HG03066 (cell line): ENCODE results near the gene ZNF225.
"Not testable (repeated sequence)": the region's sequence is repeated elsewhere in the genome, so short reads cannot be mapped to it uniquely, and the experiment has no call there.

Experiments
- ATAC-seq: cut with Tn5 transposase; IDR thresholded peaks from one replicate; pipeline ENCODE4 v1.9.1; 2021; ENCODE audit warnings: low read depth; ENCODE audit not compliant: unreplicated experiment

The ZNF225 gene

GRCh38 chr19:44113138-44113783 is at the start of gene ZNF225:
Gene ZNF225, plus strand, starts transcription at chr19:44113399. Its CDS starts 2,429 bp downstream, at chr19:44115828.
- ATAC-seq, result peak; percentile 96

- no peak for ATAC-seq
Measured at GRCh38 chr19:44066305-44066704, 46.9 kb upstream of the ZNF225 start.

GRCh38 chr19:44069415-44069814 is 43.8 kb upstream of the ZNF225 start:
- ATAC-seq, result no peak

- ATAC-seq, result peak; percentile 97
Measured at GRCh38 chr19:44071824-44072542, 41.2 kb upstream of the ZNF225 start, which contains the start of gene ZNF284. Gene ZNF284, plus strand, starts transcription at chr19:44072159. Its CDS starts 4,231 bp downstream, at chr19:44076390.

- ATAC-seq, result no peak
Measured at GRCh38 chr19:44072543-44073401, 40.4 kb upstream of the ZNF225 start.

GRCh38 chr19:44076325-44076724 is 36.9 kb upstream of the ZNF225 start:
- ATAC-seq, result no peak

GRCh38 chr19:44092108-44092507 is 21.1 kb upstream of the ZNF225 start:
- ATAC-seq, result no peak

- peak; percentile 93 for ATAC-seq
Measured at GRCh38 chr19:44093931-44094765, 19.1 kb upstream of the ZNF225 start, which contains the start of gene ZNF224. Gene ZNF224, plus strand, starts transcription at chr19:44094361. Its CDS starts 3,513 bp downstream, at chr19:44097874.

- ATAC-seq, result no peak
Measured at GRCh38 chr19:44107751-44108150, 5.4 kb upstream of the ZNF225 start.

GRCh38 chr19:44109458-44109857 is 3.7 kb upstream of the ZNF225 start:
- no peak for ATAC-seq

- ATAC-seq, result no peak
Measured at GRCh38 chr19:44111910-44112463, 1.2 kb upstream of the ZNF225 start.

- no peak for ATAC-seq
Measured at GRCh38 chr19:44112802-44113137, 429 bp upstream of the ZNF225 start.

GRCh38 chr19:44113784-44114390 is 688 bp downstream of the ZNF225 start:
- ATAC-seq, result no peak

GRCh38 chr19:44121162-44121561 is 8.0 kb downstream of the ZNF225 start:
- ATAC-seq, result not testable (repeated sequence)

- ATAC-seq, result no peak
Measured at GRCh38 chr19:44131955-44132354, 18.8 kb downstream of the ZNF225 start.

- peak; percentile 89 for ATAC-seq
Measured at GRCh38 chr19:44141191-44142058, 28.2 kb downstream of the ZNF225 start, which contains the start of gene ZNF234. Gene ZNF234, plus strand, starts transcription at chr19:44141554. Its CDS starts 3,079 bp downstream, at chr19:44144633.

GRCh38 chr19:44142059-44142433 is 28.8 kb downstream of the ZNF225 start:
- no peak for ATAC-seq

GRCh38 chr19:44149776-44150175 is 36.6 kb downstream of the ZNF225 start:
- ATAC-seq, result no peak
